ENCODE measurements around the gene NTMT1.
A peak's percentile ranks its signal among the peaks of the same experiment; 100 is the strongest.

Gene NTMT1

DNA sequence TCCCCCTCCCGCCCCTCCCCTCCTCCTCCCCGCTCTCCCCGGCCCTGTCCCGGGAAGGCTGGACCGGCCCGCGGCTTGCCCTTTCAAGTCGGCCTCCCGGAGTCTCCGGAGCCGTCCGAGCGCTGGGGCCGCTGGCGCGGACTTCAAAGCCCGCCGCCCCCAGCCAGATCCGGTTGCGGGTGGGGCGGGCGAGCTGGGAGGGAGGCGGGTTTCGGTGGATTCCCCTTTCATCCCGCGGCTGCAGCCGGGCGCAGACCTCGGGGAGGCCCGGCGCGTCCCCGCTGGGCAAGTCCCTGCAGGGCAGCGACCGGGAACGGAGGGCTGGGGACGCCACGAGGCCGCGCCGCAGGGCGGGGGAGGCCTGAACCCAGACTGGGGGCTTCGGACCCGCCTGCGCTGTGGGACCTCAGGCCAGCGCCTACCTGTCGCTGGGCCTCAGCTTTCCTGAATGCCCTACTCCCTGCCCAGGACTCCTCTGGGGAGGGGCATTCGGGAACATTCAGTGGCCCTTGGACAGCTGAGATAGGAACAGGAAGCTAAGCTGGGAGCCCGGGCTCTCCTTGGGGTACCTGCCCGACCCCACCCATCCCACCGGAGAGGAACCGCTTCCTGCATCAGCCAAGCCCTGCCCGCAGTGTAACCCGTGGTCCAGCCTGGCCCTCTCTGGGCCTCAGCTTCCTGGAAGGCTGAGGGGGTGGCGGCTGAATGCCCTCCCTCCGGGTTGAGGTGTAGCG lies 28.4 kb upstream of the NTMT1 start:
- peak; percentile 43 for DNase-seq

DNA sequence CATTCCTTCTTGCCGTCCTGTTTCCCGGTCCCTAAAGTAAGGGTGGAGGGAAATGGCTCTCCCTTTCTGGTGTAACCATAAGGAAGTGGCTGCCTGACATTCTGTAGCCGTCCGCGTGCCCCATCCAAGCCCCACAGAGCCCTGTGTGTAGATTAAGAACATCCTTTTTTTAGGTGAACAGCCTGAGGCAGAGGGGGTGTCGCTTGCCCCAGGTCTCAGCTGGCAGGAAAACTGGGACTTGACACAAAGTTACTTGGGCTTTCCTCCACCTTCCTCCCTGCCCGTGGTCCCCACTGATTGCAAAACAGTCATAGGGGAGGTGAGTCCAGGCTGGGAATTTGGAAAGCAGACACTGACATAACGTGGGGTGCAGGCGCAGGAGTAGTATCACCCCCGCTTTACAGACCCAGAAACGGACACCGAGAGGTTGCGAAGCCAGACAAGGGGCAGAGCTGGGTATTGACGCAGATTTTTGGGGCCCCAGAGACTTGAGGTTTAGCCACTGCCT lies 27.8 kb upstream of the NTMT1 start:
- DNase-seq: no peak

DNA sequence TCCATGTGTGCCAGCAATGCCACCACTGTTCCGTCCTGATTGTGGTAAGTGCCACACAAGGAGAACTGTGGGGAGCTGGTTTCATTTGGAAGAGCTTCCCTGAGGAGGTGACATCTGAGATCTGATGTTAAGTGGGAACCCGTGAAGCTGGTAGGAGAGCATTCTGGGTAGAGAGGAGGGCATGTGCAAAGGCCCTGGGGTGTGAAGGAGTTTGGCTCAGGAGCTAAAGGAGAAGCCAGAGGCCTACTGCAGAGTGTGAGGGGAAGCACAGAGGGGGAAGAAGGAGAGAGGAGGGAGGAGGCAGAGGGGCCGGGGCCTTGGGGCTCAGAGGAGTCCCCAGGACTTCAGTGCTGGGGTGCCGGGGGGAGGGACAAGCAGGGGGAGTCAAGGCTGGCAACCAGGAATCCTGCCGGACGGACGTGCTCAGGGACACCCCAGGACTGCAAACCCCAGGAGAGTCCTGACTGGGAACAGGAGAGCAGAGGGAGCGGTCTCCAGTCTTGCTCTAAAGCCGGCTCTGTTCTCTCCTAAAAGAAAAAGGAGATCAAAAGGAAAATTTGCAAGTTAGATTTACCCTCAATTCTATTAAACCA lies 24.8 kb upstream of the NTMT1 start:
- no peak for DNase-seq

- no peak for DNase-seq
Measured at GRCh38 chr9:129602598-129603415, 23.2 kb upstream of the NTMT1 start.

- no peak for DNase-seq
Measured at GRCh38 chr9:129604056-129604765, 21.8 kb upstream of the NTMT1 start.

DNA sequence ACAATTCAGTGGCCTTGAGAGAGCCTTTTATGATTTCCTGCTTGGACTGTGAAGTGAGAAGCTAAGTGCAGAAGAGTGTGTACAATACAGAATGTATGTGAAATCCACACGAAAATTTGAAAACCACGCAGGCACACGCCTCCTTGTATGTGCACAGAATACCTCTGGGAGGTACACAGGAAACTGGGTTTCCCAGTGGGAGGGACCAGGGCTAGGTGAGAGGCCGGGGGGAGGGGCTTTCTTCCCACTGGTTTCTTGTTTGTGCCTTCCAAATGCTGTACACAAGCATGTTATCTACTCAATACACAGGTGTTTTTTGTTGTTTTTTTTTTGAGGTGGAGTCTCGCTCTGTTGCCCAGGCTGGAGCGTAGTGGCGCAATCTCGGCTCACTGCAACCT lies 21.2 kb upstream of the NTMT1 start:
- DNase-seq: no peak

DNA sequence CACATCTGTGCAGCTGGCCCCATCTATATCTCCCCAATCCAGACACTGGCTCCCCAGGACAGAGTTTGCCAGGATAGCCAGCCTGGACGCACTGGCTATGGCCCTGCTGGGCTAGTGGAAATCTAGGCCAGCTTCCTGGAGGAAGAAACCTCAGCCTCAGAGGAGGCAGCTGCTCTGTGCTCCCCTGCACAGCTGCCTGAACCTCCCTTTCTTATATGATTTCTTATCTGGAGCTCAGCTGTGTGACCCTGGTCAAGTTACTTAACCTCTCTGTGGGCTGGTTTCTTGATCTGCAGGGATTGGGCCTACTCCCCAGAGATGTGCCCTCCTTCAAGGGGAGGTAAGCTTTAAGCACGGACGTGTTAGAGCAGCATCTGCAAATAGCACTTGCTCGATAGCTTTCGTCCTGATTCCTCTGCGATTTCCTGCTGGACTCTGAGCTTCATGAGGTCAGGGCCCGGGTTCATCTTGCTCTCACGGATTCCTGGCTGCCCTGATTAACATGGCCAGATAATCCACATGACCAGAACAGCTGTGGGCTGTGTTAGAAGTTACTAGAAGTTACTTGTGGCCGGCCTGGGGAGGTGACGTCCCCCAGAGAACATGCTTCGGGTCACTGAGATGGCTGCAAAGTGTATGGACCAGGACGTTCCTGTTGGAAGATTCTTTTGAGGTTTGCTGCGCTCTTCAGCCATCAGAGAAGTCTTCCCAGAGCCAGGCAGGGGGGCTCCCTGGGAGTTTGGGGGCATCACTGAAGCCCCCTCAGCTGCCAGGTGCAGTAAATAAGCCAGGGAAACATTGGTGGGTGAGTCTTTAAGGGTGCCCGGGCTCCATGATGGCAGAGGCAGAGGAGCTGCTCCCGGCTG lies 19.6 kb upstream of the NTMT1 start:
- no peak for DNase-seq

DNA sequence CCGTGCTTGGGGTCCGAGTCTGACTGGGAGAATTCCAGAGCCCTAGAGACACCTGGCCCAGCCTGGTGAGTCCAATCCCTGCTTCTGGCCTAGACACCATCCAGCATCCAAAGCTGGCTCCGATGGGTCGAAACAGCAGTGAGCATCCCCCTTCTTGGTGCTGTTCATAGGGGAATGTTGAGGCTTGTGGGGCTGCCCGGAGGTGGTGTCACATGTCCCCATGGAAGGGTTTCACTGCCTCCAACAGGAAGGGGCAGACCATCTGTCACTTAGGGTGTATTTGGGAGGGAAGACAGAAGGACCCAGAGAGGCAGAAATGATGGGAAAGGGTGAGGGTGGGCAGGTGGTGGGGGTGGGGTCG lies 19.0 kb upstream of the NTMT1 start:
- DNase-seq: no peak

- DNase-seq: no peak
Measured at GRCh38 chr9:129608561-129609481, 17.1 kb upstream of the NTMT1 start.

DNA sequence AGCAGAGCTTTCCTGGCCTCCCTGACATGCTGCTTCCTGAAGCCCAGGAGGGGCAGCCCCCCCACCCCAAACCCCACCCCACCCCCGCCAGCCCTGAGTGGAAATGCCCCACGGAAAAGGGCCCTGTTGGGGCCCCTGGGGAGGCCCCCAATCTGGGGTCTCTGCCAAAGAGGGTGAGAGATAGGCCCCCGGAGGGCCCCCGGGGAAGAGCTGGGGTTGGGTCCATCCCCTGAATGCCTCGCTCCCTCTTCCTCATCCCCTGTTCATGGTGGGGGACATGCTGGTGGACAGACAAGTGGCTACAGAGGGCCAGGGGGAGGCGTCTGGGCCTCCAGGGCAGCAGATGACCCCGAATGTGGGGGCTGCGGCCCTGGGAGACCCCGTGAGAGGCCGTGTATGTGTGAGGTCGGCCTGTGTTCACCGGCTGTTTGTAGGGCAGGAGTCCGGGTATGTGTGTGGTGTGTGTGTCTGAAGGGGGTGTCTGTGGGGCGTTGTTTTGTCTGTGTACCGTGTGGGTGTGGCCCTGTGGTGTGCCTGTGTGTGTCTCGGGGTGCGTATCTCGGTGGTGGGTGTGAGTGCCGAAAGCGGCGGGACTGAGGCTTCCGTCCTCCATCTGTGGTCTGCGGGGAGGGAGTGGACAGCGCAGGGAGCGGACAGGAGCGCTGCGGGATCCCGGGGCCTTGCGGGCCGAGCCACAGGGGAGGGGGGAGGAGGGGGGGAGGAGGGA lies 16.3 kb upstream of the NTMT1 start:
- DNase-seq: peak; percentile 70

GRCh38 chr9:129610213-129610472 lies 15.8 kb upstream of the NTMT1 start:
- DNase-seq: no peak

- peak; percentile 81 for DNase-seq
Measured at GRCh38 chr9:129610473-129611306, 15.3 kb upstream of the NTMT1 start.

- DNase-seq: no peak
Measured at GRCh38 chr9:129611307-129611800, 14.6 kb upstream of the NTMT1 start.

GRCh38 chr9:129612123-129612522 lies 13.8 kb upstream of the NTMT1 start:
- DNase-seq: no peak

- no peak for DNase-seq
Measured at GRCh38 chr9:129612815-129613519, 13.0 kb upstream of the NTMT1 start.

DNA sequence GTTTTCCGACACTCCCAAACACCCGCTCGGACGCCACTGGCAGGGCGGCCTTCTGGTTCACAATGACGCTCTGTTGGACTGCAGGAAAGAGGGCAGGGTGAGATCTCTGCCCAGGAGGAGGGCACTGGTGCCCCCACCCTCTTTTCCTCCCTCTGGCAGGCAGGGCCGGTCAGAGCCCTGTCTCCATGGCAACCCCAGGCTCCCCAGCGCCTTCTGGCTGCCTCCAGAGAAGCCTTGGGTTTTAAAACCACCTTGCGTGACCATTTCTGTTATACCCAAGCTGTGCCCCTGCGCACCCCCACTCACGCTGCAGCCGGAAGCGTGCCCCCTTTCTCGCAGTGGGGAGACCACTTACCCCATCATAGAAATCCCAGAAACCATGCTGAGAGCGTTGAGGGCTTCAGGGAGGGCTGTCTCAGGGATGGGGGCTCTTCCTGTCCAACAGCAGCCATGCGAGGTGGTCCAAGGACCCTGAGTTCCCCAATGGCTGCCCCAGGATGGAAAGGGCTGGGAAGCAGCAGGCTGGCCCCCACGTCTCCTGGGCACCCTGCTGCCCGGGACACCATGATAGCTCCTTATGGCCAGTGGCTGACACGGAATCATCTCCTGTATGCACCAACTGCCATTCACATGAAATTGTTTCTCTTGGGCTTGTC lies 12.3 kb upstream of the NTMT1 start:
- DNase-seq: no peak

DNA sequence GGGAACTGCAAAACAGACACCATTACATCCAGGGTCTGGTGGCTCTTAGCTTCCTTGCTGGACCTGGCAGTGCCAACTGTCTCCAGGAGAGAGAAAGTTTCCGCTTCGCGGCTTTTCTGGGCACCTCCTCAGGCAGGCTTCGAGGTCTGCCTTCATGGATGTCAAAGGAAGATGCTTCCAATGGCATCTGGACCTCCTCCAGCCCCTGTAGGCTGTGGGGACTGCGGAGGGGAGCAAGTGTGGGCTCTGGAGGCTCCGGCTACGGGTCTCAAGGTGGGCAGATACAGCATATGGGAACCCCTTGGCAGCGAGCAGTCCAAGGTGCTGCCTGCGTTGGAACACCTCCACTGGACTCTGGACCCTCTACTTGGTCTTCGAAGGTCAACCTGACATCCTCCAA lies 11.0 kb upstream of the NTMT1 start:
- DNase-seq: no peak

All from activated T-cell treated with anti-CD3 and anti-CD28 coated beads, Interleukin-2, amount 50 U/mL, for 1 hour (primary cell).